ENCODE measurements around the gene NRAP.
A peak's percentile ranks its signal among the peaks of the same experiment; 100 is the strongest.

The NRAP gene

GRCh38 chr10:113605268-113605978 lies 58.4 kb downstream of the NRAP start:
- no peak for DNase-seq
- H2AK5ac ChIP-seq (ENCODE audit: low read length, severe bottlenecking): no peak overlapping the region
- no peak overlapping the region for H2BK120ac ChIP-seq (ENCODE audit: low read depth, low read length)
- H3K27ac ChIP-seq (ENCODE audit: low read length, poor library complexity, severe bottlenecking): no peak overlapping the region
- H4K91ac ChIP-seq (ENCODE audit: low read length): no peak overlapping the region
- H4K8ac ChIP-seq (ENCODE audit: low read length): no peak overlapping the region
- peaks cover 9% of the 10 kb centered on the region for H3K9me3 ChIP-seq (ENCODE audit: control insufficient read depth, low read length)
- no peak overlapping the region for H3K4me2 ChIP-seq (ENCODE audit: low read length, poor library complexity, severe bottlenecking)
- H3K79me1 ChIP-seq (replicated peaks; ENCODE audit: low read length, poor library complexity, severe bottlenecking): no peaks in the 10 kb centered on the region
- no peak overlapping the region for H2BK15ac ChIP-seq (ENCODE audit: low read depth, poor library complexity, severe bottlenecking)
- no peaks in the 10 kb centered on the region for H3K4me1 ChIP-seq (ENCODE audit: control insufficient read depth, insufficient read depth, low read depth, low read length)
- H3K4ac ChIP-seq (ENCODE audit: low read depth in 1 of 2, low read length in 2 of 2): no peak overlapping the region
- no peak overlapping the region for H3K14ac ChIP-seq (ENCODE audit: low read length in 2 of 2)
- peaks cover 10 to 34% of the 10 kb centered on the region in 2 experiments for H3K27me3 ChIP-seq (ENCODE audit: control insufficient read depth in 1 of 2, insufficient read depth in 1 of 2, low read length in 2 of 2)
- no peak overlapping the region for H3K4me3 ChIP-seq (ENCODE audit: insufficient read depth in 1 of 2, low read depth in 1 of 2, low read length in 2 of 2)
- no peak overlapping the region for H2BK5ac ChIP-seq (ENCODE audit: low read depth, low read length, poor library complexity, severe bottlenecking)
- no peak overlapping the region for H3K9ac ChIP-seq (ENCODE audit: low read length)
- H2BK12ac ChIP-seq (ENCODE audit: low read length in 2 of 2): no peak overlapping the region
- H3K18ac ChIP-seq (ENCODE audit: low read depth in 1 of 2, low read length in 2 of 2): no peak overlapping the region
- H2AFZ ChIP-seq (ENCODE audit: low read depth, low read length): no peak overlapping the region
- 79% methylated on average over 12 of the region's 13 CpGs for WGBS
- no peak overlapping the region for H3K23ac ChIP-seq (ENCODE audit: low read length in 2 of 2)
- no peaks in the 10 kb centered on the region for H3K36me3 ChIP-seq (ENCODE audit: control insufficient read depth in 1 of 2, insufficient read depth in 2 of 2, low read depth in 1 of 2, low read length in 2 of 2)

- no peak overlapping the region for H4K91ac ChIP-seq (ENCODE audit: low read length)
- no peak overlapping the region for H3K9ac ChIP-seq (ENCODE audit: low read length)
- no peak overlapping the region for H3K4me2 ChIP-seq (ENCODE audit: low read length, poor library complexity, severe bottlenecking)
- H3K4ac ChIP-seq (ENCODE audit: low read depth in 1 of 2, low read length in 2 of 2): no peak overlapping the region
- no peaks in the 10 kb centered on the region for H3K4me1 ChIP-seq (ENCODE audit: control insufficient read depth, insufficient read depth, low read depth, low read length)
- peak overlapping the region in 1 of 2 experiments; percentile 36 for H3K14ac ChIP-seq (ENCODE audit: low read length in 2 of 2)
- no peak overlapping the region for H3K23ac ChIP-seq (ENCODE audit: low read length in 2 of 2)
- H2AFZ ChIP-seq (ENCODE audit: low read depth, low read length): no peak overlapping the region
- 91% methylated on average over 11 of the region's 12 CpGs for WGBS
- no peak overlapping the region for H3K18ac ChIP-seq (ENCODE audit: low read depth in 1 of 2, low read length in 2 of 2)
- no peak overlapping the region for H3K4me3 ChIP-seq (ENCODE audit: insufficient read depth in 1 of 2, low read depth in 1 of 2, low read length in 2 of 2)
- H4K8ac ChIP-seq (ENCODE audit: low read length): no peak overlapping the region
- no peak overlapping the region for H2BK12ac ChIP-seq (ENCODE audit: low read length in 2 of 2)
- H2BK15ac ChIP-seq (ENCODE audit: low read depth, poor library complexity, severe bottlenecking): no peak overlapping the region
- H2AK5ac ChIP-seq (ENCODE audit: low read length, severe bottlenecking): no peak overlapping the region
- H3K27me3 ChIP-seq (ENCODE audit: control insufficient read depth in 1 of 2, insufficient read depth in 1 of 2, low read length in 2 of 2): peaks cover 14 to 31% of the 10 kb centered on the region in 2 experiments
- peaks cover 18% of the 10 kb centered on the region for H3K9me3 ChIP-seq (ENCODE audit: control insufficient read depth, low read length)
- no peak overlapping the region for H2BK120ac ChIP-seq (ENCODE audit: low read depth, low read length)
- no peaks in the 10 kb centered on the region for H3K36me3 ChIP-seq (ENCODE audit: control insufficient read depth in 1 of 2, insufficient read depth in 2 of 2, low read depth in 1 of 2, low read length in 2 of 2)
- no peak overlapping the region for H2BK5ac ChIP-seq (ENCODE audit: low read depth, low read length, poor library complexity, severe bottlenecking)
- H3K27ac ChIP-seq (ENCODE audit: low read length, poor library complexity, severe bottlenecking): no peak overlapping the region
- H3K79me1 ChIP-seq (replicated peaks; ENCODE audit: low read length, poor library complexity, severe bottlenecking): no peaks in the 10 kb centered on the region
- no peak for DNase-seq
Measured at GRCh38 chr10:113604572-113604971, 59.3 kb downstream of the NRAP start.

- Histone ChIP-seq H3K14ac (ENCODE audit: low read length in 2 of 2) (no peak overlapping the region), H3K9ac (ENCODE audit: low read length) (no peak overlapping the region), H3K9me3 (ENCODE audit: control insufficient read depth, low read length) (peaks cover 23% of the 10 kb centered on the region), H2AK5ac (ENCODE audit: low read length, severe bottlenecking) (no peak overlapping the region), H2BK120ac (ENCODE audit: low read depth, low read length) (no peak overlapping the region), H4K91ac (ENCODE audit: low read length) (no peak overlapping the region), H3K4ac (ENCODE audit: low read depth in 1 of 2, low read length in 2 of 2) (no peak overlapping the region), H3K36me3 (ENCODE audit: control insufficient read depth in 1 of 2, insufficient read depth in 2 of 2, low read depth in 1 of 2, low read length in 2 of 2) (no peaks in the 10 kb centered on the region), H3K27ac (ENCODE audit: low read length, poor library complexity, severe bottlenecking) (no peak overlapping the region), H3K79me1 (replicated peaks; ENCODE audit: low read length, poor library complexity, severe bottlenecking) (no peaks in the 10 kb centered on the region), H3K4me3 (ENCODE audit: insufficient read depth in 1 of 2, low read depth in 1 of 2, low read length in 2 of 2) (no peak overlapping the region), H2BK15ac (ENCODE audit: low read depth, poor library complexity, severe bottlenecking) (no peak overlapping the region), H2BK12ac (ENCODE audit: low read length in 2 of 2) (no peak overlapping the region), H3K18ac (ENCODE audit: low read depth in 1 of 2, low read length in 2 of 2) (no peak overlapping the region), H3K4me2 (ENCODE audit: low read length, poor library complexity, severe bottlenecking) (no peak overlapping the region), H2BK5ac (ENCODE audit: low read depth, low read length, poor library complexity, severe bottlenecking) (no peak overlapping the region), H2AFZ (ENCODE audit: low read depth, low read length) (no peak overlapping the region), H3K27me3 (ENCODE audit: control insufficient read depth in 1 of 2, insufficient read depth in 1 of 2, low read length in 2 of 2) (peaks cover 16 to 29% of the 10 kb centered on the region in 2 experiments), H4K8ac (ENCODE audit: low read length) (no peak overlapping the region), H3K23ac (ENCODE audit: low read length in 2 of 2) (no peak overlapping the region), H3K4me1 (ENCODE audit: control insufficient read depth, insufficient read depth, low read depth, low read length) (no peaks in the 10 kb centered on the region)
- no peak for DNase-seq
- WGBS: 87% methylated on average over 13 of the region's 13 CpGs
Measured at GRCh38 chr10:113603057-113603777, 60.6 kb downstream of the NRAP start.

- DNase-seq: no peak
- Histone ChIP-seq H4K91ac (ENCODE audit: low read length) (no peak overlapping the region), H3K14ac (ENCODE audit: low read length in 2 of 2) (no peak overlapping the region), H3K4me2 (ENCODE audit: low read length, poor library complexity, severe bottlenecking) (no peak overlapping the region), H2AK5ac (ENCODE audit: low read length, severe bottlenecking) (no peak overlapping the region), H4K8ac (ENCODE audit: low read length) (no peak overlapping the region), H3K9me3 (ENCODE audit: control insufficient read depth, low read length) (peaks cover 29% of the 10 kb centered on the region), H3K4me3 (ENCODE audit: insufficient read depth in 1 of 2, low read depth in 1 of 2, low read length in 2 of 2) (no peak overlapping the region), H2BK12ac (ENCODE audit: low read length in 2 of 2) (no peak overlapping the region), H2BK15ac (ENCODE audit: low read depth, poor library complexity, severe bottlenecking) (no peak overlapping the region), H3K36me3 (ENCODE audit: control insufficient read depth in 1 of 2, insufficient read depth in 2 of 2, low read depth in 1 of 2, low read length in 2 of 2) (no peaks in the 10 kb centered on the region), H3K79me1 (replicated peaks; ENCODE audit: low read length, poor library complexity, severe bottlenecking) (no peaks in the 10 kb centered on the region), H3K9ac (ENCODE audit: low read length) (no peak overlapping the region), H2BK5ac (ENCODE audit: low read depth, low read length, poor library complexity, severe bottlenecking) (no peak overlapping the region), H3K27ac (ENCODE audit: low read length, poor library complexity, severe bottlenecking) (no peak overlapping the region), H3K23ac (ENCODE audit: low read length in 2 of 2) (no peak overlapping the region), H3K18ac (ENCODE audit: low read depth in 1 of 2, low read length in 2 of 2) (no peak overlapping the region), H2AFZ (ENCODE audit: low read depth, low read length) (no peak overlapping the region), H2BK120ac (ENCODE audit: low read depth, low read length) (no peak overlapping the region), H3K4me1 (ENCODE audit: control insufficient read depth, insufficient read depth, low read depth, low read length) (no peaks in the 10 kb centered on the region), H3K4ac (ENCODE audit: low read depth in 1 of 2, low read length in 2 of 2) (no peak overlapping the region), H3K27me3 (ENCODE audit: control insufficient read depth in 1 of 2, insufficient read depth in 1 of 2, low read length in 2 of 2) (peaks cover 12 to 32% of the 10 kb centered on the region in 2 experiments)
- 82% methylated on average over 1 of the region's 3 CpGs for WGBS
Measured at GRCh38 chr10:113600569-113600968, 63.3 kb downstream of the NRAP start.
